GM23338 (cell line): ENCODE results near the gene SFT2D3.

Experiments used
- CTCF ChIP-seq, 2 experiments: fragments of 200-600 bp in 1 of 2; sonication (generic) in 1 of 2; conservative IDR thresholded peaks; 2 replicates each; pipeline versions ENCODE4 v1.5.1 to v1.6.1; 2016 to 2017; ENCODE audit warnings: antibody characterized with exemption in 2 of 2, low read depth in 2 of 2, mild to moderate bottlenecking in 2 of 2, moderate library complexity in 1 of 2
- EZH2 ChIP-seq: fragments of 200-600 bp; sonication (generic); IDR thresholded peaks from one replicate; pipeline ENCODE4 v1.8.0; 2017; ENCODE audit warnings: antibody characterized with exemption, mild to moderate bottlenecking, low read depth; ENCODE audit not compliant: unreplicated experiment
- POLR2AphosphoS5 ChIP-seq: IDR thresholded peaks from 2 replicates; pipeline ENCODE4 v1.6.1; 2016; ENCODE audit warnings: antibody characterized with exemption, low read depth

DNA sequence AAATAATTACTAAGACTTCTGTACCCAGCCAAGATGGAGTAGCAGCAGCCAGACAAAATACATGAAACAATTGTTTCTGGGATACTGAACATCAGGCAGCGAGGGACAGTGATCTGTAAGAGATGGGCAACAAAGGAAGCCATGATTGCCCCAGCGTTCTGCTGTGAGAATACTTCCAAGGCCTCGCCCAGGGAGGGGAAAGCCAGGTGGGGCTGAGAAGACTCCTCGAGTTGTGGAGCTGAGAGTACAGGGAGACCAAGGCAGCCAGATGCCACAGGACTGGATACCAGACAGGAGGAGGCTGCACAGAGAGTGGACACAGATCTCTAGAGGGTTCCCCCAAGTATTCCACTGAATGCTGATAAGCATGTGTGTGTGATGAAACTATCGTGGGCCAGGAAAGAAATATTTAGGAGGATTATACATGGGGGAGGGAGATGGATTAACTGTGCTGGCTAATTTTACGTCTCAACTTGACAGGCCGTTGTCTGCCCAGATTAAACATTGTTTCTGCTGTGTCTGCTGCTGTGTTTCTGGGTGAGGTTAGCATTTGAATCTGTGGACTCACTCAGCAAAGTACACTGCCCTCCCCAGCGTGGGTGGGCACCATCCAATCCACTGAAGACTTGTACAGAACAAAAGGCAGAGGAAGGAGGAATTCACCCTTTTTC is 15.8 kb upstream of the SFT2D3 start:
- TF ChIP-seq POLR2AphosphoS5: no peak
- TF ChIP-seq CTCF (conservative IDR thresholded peaks at IDR 0.05; ENCODE audit: low read depth in 2 of 2): no peak
- no peak for TF ChIP-seq EZH2
